ENCODE results near the gene MYH10.
"Not testable (repeated sequence)": the region's sequence is repeated elsewhere in the genome, so short reads cannot be mapped to it uniquely, and the experiment has no call there.

MYH10 gene

GRCh38 chr17:8630227-8630801 is at the start of gene MYH10:
Gene MYH10, minus strand, starts transcription at chr17:8630725. Its CDS starts 7,479 bp downstream, at chr17:8623246.
- DNase-seq: no peak

GRCh38 chr17:8679126-8679525 is 48.6 kb upstream of the MYH10 start:
- no peak for DNase-seq

GRCh38 chr17:8675306-8675705 is 44.8 kb upstream of the MYH10 start:
- DNase-seq: no peak

- DNase-seq: no peak
Measured at GRCh38 chr17:8674344-8675305, 44.1 kb upstream of the MYH10 start.

GRCh38 chr17:8673612-8674011 is 43.1 kb upstream of the MYH10 start:
- no peak for DNase-seq

GRCh38 chr17:8672326-8672725 is 41.8 kb upstream of the MYH10 start:
- DNase-seq: no peak

GRCh38 chr17:8670421-8670820 is 39.9 kb upstream of the MYH10 start:
- DNase-seq: no peak

GRCh38 chr17:8668176-8668740 is 37.7 kb upstream of the MYH10 start:
- no peak for DNase-seq

- DNase-seq: no peak
Measured at GRCh38 chr17:8667421-8667820, 36.9 kb upstream of the MYH10 start.

- no peak for DNase-seq
Measured at GRCh38 chr17:8665684-8666083, 35.2 kb upstream of the MYH10 start.

GRCh38 chr17:8664456-8665126 is 34.1 kb upstream of the MYH10 start:
- no peak for DNase-seq

- no peak for DNase-seq
Measured at GRCh38 chr17:8662973-8663372, 32.4 kb upstream of the MYH10 start.

GRCh38 chr17:8662076-8662831 is 31.7 kb upstream of the MYH10 start:
- DNase-seq: no peak

GRCh38 chr17:8660709-8661108 is 30.2 kb upstream of the MYH10 start:
- DNase-seq: not testable (repeated sequence)

- no peak for DNase-seq
Measured at GRCh38 chr17:8659758-8660410, 29.4 kb upstream of the MYH10 start.

- DNase-seq: no peak
Measured at GRCh38 chr17:8658810-8659209, 28.3 kb upstream of the MYH10 start.

GRCh38 chr17:8656693-8657092 is 26.2 kb upstream of the MYH10 start:
- DNase-seq: no peak

GRCh38 chr17:8654822-8655221 is 24.3 kb upstream of the MYH10 start:
- DNase-seq: no peak

- DNase-seq: no peak
Measured at GRCh38 chr17:8651013-8651412, 20.5 kb upstream of the MYH10 start.

- DNase-seq: no peak
Measured at GRCh38 chr17:8650119-8650499, 19.6 kb upstream of the MYH10 start.

- DNase-seq: no peak
Measured at GRCh38 chr17:8649157-8650118, 18.9 kb upstream of the MYH10 start.

Data from CD4-positive, alpha-beta T cell treated with Interleukin-4 for 1 hour (primary cell).